NCI-H510A treated with DMSO at 0.1 percent for 48 hours (cell line): ENCODE data around the gene ZFP90.

Source experiments
- DNase-seq: peaks from one replicate; lab custom pipeline; 2025; lab: John Stamatoyannopoulos, UW

The ZFP90 gene

GRCh38 chr16:68590201-68590994 is 51.3 kb downstream of the ZFP90 start:
- DNase-seq = no peak

GRCh38 chr16:68592466-68593337 is 53.6 kb downstream of the ZFP90 start:
- no peak for DNase-seq

- no peak for DNase-seq
These were observed 57.2 kb downstream of the ZFP90 start for GRCh38 chr16:68596266-68596665.

GRCh38 chr16:68599586-68599985 is 60.5 kb downstream of the ZFP90 start:
- DNase-seq = no peak

- DNase-seq = no peak
These were observed 66.7 kb downstream of the ZFP90 start for GRCh38 chr16:68605746-68606145.

- DNase-seq = no peak
These were observed 68.4 kb downstream of the ZFP90 start for GRCh38 chr16:68607443-68607842.

GRCh38 chr16:68608330-68608729 is 69.2 kb downstream of the ZFP90 start:
- no peak for DNase-seq

GRCh38 chr16:68612996-68613395 is 73.9 kb downstream of the ZFP90 start:
- no peak for DNase-seq

- DNase-seq = no peak
These were observed 78.6 kb downstream of the ZFP90 start for GRCh38 chr16:68617734-68618133.
